Left kidney (tissue), 2 donors: Measurements from ENCODE around the gene CIBAR2. TPM values are rescaled to one million over a fixed set of nuclear protein-coding genes. Genes with fewer than 3 reads are reported as not detected.
"Not testable (repeated sequence)": the region's sequence is repeated elsewhere in the genome, so short reads cannot be mapped to it uniquely, and the experiment has no call there.

Experiments
- DNase-seq: peaks from one replicate; pipeline ENCODE4 v3.0.0-alpha.2; 2013
- polyA plus RNA-seq: library from polyadenylated mRNA; unstranded; fragments of 120-200 nt; gene quantifications from one replicate; pipeline ENCODE4 v1.2.1, GENCODE V29; 2013; ENCODE audit not compliant: insufficient read length

Gene CIBAR2
- polyA plus RNA-seq, 1 donor, result 0.27 TPM

- no peak for DNase-seq
Measured at GRCh38 chr16:85128079-85128837, 16.0 kb upstream of the CIBAR2 start.

GRCh38 chr16:85127379-85127723, 15.1 kb upstream of the CIBAR2 start:
- DNase-seq, result no peak

GRCh38 chr16:85126705-85127378, 14.6 kb upstream of the CIBAR2 start:
- peak; percentile 87 for DNase-seq

GRCh38 chr16:85126394-85126704, 14.1 kb upstream of the CIBAR2 start:
- DNase-seq, result no peak

GRCh38 chr16:85125570-85126393, 13.5 kb upstream of the CIBAR2 start:
- DNase-seq, result no peak

GRCh38 chr16:85124636-85125346, 12.5 kb upstream of the CIBAR2 start:
- no peak for DNase-seq

GRCh38 chr16:85123891-85124635, 11.8 kb upstream of the CIBAR2 start:
- DNase-seq, result no peak

GRCh38 chr16:85123441-85123840, 11.2 kb upstream of the CIBAR2 start:
- DNase-seq, result not testable (repeated sequence)

GRCh38 chr16:85120006-85120340, 7.7 kb upstream of the CIBAR2 start:
- no peak for DNase-seq

GRCh38 chr16:85117418-85117817, 5.1 kb upstream of the CIBAR2 start:
- DNase-seq, result no peak

- DNase-seq, result peak; percentile 81
Measured at GRCh38 chr16:85114909-85115567, 2.8 kb upstream of the CIBAR2 start.

- DNase-seq, result no peak
Measured at GRCh38 chr16:85113913-85114312, 1.6 kb upstream of the CIBAR2 start.

GRCh38 chr16:85113168-85113733, 979 bp upstream of the CIBAR2 start:
- no peak for DNase-seq

GRCh38 chr16:85111184-85111583, 1.1 kb downstream of the CIBAR2 start:
- no peak for DNase-seq

- DNase-seq, result no peak
Measured at GRCh38 chr16:85110105-85110504, 2.2 kb downstream of the CIBAR2 start.

- no peak for DNase-seq
Measured at GRCh38 chr16:85107532-85107931, 4.7 kb downstream of the CIBAR2 start.

- DNase-seq, result no peak
Measured at GRCh38 chr16:85107083-85107482, 5.2 kb downstream of the CIBAR2 start.

GRCh38 chr16:85105475-85105874, 6.8 kb downstream of the CIBAR2 start:
- DNase-seq, result no peak

- no peak for DNase-seq
Measured at GRCh38 chr16:85104821-85105391, 7.4 kb downstream of the CIBAR2 start.

GRCh38 chr16:85104147-85104546, 8.1 kb downstream of the CIBAR2 start:
- DNase-seq, result no peak
